GM21529 (cell line): ENCODE results near the gene HIVEP3.

ENCODE experiments used
- ATAC-seq: cut with Tn5 transposase; IDR thresholded peaks from one replicate; pipeline ENCODE4 v1.9.1; 2021; ENCODE audit not compliant: unreplicated experiment

HIVEP3 gene

DNA sequence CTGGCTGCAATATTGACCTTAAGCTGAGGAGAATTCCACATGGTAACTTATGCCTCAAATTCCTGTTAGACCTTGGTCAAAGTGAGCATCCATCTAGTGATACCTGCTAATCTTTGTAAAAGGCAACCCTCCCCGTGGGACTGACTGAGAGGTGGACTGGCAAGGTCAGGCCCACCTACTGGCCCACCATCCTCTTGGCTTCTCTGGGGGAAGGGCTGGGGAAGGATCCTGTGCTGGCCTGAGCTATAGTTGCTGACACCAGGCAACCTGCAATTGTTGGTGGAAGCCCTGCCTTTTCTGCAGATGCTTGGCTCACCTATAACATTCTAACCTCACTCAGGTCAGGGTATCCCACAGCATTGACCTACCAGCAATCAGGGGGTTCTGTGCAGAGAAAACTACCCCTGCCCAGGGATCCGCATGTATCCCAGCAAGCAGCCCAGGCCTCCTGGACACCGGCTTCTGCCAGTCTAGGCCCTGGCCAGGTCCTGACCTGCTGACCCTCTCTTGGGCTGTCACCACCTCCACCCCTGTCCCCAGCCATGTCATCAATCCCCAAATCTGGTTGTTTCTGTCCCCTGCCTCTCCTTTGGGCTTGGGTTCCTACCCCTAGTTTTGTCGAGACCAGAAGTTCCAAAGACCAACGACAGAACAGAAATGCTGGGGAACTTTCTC lies 326.1 kb downstream of the HIVEP3 start:
- no peak for ATAC-seq

DNA sequence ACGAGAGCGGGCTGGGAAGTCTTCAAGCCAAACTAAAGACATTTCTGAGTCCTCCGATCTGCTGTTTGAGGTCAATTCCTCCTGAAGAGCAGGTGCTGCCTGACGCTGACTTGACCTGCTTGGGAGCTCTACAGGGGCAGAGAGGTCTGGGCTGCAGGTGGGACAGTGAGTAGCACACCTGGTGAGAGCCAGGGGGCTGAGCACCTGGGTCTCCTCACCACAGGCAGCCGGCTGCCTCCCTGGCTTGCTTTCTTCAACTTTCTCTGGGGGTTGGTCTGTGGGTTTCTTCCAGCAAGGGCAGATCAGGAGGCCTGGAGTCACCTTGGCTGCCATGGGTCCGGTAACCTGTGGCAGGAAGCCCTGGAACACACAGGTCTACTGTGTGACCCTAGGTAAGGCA lies 326.8 kb downstream of the HIVEP3 start:
- ATAC-seq, result no peak

DNA sequence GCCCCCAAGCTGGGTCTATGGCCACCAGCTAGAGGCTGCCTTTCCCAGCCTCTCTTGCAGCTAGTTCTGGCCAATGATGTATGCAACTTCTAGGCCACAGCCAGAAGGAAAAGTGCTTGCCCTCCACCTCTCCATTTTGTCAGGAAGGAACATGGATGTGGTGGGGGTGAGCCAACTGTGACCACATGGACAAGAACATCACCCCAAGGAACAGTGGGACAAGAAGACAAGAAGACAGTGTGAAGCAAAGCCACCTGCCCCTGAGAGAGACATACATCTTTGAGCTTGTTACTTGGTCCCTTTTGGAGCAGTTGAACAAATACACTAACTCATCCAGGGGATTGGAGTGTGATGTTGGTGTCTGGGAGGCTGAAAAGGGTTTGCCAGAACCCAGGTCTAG lies 328.4 kb downstream of the HIVEP3 start:
- no peak for ATAC-seq

DNA sequence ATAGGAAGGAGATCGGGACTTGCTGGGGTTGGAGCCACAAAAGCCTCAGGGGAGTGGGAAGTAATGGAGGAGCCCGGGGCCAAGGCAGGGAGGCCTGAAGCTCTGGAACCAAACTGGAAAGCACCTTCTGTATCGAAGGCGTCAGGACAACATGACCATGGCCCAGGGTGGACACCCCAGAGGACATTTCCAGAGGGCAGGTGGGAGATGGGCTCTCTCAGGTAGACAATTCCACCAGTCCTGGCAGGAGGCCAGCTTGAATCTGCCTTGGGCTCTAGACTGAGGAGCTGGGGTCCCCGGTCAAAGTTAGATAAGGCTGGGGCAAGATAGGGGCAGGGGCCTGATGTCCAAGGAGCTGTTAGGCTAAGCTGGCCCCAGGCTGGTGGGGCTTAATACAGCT lies 329.3 kb downstream of the HIVEP3 start:
- ATAC-seq, result no peak

DNA sequence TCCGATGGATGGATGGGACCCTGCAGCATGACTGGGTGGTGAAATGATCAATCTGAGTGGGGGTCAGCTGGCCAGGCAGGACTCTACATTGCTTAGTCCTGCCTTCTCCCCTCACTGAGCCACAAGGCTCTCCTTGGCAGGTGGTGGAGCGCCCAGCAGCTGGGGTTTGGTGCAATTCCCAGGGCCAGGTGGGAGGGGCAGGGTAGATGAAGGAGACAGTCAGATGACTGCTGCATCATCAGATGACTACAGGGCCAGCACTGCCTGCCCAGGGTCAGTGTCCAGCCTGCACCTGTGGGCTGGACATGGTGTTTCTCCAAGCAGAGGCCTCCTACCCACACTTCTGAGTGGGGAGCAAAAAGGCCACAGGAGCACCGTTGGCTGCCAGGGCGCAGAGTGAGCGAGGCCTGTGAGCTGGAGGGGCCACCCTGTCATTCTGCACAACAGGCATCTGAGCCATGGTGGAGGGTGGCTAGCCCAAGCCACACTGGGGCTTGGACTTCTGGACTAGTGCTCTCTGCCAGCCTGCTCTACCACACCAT lies 330.3 kb downstream of the HIVEP3 start:
- no peak for ATAC-seq

DNA sequence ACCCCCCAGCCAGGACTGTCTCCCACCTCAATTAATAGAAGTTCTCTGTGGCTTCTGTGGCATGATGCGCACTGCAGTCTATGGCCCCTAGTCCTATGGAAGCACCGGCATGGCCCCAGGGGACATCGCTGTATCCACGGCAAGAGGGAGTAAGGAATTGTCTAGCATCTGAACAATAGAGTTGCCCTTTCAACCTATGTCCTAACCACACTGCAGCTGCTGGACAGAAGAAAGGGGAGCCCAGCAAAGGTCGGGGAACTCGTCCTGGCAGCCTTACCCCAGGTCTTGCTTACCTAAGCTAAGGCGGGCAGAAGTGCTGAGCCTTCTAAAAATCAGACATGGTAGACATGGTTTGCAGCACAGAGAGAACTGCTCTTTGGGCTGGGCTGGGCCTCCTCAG lies 330.9 kb downstream of the HIVEP3 start:
- no peak for ATAC-seq

DNA sequence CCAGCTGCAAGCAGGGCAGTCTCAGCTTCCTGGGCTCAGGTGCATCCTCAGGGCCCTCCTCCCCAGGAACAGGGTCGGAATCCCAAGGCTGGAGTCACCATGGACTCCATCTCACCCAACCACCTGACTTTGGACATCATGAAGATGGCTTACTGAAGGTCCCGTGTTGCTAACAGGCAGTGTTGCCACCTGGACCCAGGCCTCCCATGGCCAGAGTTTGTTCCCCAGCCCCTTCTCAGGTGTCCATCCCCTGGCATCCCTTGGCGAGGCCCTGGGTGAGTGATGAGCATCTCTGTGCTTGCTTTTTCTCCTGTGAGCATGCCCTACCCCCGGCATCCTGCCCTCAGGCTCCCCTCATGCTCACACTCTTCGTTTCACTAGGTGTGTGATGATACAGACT lies 332.5 kb downstream of the HIVEP3 start:
- ATAC-seq, result no peak

DNA sequence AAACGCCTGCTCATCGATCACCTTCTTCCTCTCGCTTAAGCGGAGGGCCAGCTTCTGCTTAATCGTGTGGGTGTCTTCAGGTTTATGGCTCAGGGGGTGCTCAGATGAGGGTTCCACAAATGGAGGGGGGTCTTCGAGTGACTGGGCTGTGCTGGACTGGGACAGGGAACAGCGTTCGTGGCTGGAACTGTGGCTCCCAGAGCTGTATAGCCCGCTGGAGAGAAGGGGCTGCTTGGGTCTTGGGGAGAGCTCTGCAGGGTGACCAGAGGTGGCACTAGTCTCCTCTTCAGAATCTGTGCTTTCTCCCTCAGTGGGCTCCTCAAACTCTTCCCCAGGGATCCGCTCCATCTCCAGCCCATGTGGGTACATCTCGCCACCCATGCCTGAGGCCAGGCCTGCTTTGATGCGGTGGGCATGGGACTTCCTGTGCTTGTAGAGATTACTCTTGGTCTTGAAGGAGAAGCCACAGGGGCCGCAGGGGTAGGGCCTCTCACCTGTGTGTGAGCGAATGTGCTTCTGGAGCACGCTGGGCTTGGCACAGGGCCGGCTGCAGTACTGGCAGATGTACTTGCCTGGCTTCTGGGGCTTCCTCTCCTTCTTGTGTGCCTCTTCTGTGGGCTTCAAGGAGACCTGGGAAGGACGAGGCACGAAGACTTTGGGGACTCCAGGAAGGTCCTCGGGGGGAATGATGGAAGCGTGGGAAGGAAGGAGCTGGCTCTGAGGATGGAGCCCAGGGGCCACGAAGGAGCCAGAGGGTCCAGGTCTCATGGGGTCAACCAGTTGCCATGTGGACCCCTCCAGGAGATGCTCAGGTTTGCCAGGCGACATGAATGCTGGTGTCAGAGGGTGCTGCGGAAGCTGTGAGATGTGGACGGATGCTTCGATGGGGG lies 334.8 kb downstream of the HIVEP3 start:
- no peak for ATAC-seq

DNA sequence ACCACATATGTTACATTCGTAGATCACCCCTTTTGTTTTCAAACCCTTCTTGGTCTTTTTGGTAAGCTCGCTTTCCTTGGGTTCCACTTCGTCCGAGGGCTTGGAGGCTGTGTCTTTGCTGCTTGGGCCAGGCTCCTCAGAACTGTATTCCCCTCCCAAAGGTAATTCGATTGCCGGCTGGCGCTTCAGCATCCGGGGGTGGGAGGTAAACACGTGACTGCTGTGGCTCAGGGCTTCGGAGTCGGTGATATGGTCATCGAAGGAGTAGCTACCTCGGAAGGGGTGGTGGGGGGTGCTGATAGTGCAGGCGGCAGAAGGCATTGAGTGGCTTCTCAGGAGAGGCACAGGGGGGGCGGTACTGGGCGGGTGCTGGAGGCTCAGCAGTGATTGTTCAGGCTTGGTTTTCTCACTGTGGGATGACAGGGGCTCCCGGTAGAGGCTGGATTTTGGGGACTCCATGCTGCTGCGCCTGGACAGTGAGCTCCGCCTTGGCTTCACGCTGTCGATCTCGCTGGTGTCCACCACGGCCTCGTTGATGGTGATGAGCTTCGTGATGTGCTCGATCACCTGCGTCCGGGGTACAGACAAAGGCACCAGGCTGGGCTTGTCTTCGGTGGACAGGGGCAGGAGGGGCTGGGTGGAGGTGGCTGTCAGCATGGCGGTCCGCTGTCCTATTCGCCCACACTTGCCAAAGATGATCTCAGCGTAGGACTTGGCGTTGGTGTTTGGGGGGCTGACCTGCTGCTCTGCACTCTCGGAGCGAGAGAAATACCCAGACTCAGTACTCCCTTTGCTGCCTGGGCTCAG lies 335.7 kb downstream of the HIVEP3 start:
- ATAC-seq, result no peak

DNA sequence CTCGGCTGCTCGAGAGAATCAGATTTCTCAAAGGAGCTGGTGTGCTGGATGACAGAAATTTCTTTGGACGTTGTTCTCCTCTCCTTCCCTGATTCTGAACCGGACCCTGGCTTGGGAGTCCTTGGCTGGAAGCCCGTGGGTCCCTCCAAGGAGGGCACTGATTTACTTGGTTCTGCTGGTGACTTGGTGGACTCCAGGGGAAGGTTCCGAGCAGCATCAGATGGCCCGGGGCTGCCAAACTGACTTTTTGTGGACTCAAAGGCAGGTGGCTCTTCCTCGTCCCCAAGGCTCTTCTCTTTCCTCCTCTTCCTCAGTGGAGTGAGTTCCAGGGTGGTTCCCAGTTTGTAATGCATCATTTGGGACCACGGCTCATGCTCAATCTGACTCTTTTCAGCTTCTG lies 336.4 kb downstream of the HIVEP3 start:
- no peak for ATAC-seq

DNA sequence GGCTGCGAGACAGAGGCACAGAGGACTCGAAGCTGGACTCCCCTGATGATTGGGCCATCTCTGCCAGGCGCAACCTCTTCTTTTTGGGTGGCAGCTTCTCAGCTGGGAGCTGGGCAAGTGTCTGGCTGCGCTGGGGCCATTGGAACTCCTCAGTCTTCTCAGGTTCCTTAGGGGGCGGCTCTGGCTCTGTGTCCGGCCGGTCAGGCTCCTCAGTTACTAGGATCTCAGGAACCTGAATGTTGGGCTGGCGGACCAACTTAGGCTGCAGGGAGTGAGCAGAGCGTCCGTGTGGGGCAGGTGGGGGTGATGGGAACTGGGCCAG lies 336.8 kb downstream of the HIVEP3 start:
- no peak for ATAC-seq

DNA sequence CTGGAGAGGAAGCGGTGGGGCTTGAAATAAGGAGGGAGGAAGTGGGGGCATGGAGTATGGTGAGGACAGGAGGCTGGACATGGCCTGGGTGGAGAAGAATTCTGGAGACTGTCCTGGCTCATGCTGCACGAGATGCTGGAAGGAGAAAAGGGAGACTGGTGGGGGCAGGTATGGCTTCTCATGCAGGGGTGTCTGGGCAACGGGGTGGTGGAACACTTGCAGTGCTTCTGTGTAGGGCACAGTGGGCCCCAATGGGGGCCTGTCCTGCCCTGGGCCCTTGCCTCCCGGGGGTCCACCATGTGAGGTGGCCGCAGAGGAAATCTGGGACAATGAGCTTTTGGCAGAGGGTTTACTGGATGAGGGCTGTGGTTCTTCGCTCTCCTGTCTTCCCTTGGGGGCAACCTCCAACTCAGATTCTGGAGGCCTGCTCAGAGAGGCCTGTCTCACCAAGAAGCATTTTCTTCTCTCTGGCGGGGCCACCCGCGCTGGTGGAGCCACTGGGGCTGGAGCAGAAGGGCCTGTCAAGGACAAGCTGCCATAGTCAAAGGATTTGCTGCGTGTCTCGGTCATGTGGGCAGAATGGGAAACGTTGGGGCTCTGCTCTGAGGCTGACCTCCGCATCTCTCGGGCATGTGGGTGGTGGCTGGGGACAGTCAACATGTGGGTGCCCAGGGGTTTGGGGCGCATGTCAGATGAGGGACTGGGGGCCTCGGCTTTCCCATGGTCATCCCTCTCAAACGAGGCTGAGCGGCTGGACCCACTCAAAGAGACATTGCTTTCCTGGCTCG lies 337.3 kb downstream of the HIVEP3 start:
- no peak for ATAC-seq

DNA sequence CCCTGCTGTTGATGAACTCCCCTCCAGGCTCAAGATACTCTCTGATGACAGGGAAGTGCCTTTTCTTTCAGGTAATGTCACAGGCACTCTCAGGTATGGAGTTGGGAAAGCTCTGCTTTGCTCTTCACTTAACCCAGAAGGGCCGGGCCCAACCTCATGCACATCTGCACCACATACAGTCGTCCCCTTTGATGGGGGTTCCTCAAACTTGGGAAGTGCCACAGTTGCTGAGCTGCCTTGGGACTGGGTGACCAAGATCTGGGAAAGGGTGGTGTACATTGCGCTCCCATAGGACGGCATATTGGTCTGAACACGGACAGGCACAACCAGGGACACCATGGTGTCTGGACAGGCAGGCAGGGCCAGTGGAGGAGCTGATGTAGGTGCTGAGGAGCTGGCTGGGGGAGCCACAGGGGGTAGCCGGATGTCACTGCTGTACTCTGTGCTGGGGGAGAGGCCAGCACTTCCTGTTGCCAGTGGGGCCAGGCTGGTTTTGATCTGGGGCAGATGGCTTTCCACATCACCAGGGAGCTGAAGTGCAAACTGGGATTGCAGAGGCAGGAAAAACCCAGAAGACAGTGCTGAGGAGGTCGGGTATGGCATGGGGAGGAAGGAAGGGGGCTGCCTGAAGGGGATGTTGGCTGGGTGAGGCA lies 338.1 kb downstream of the HIVEP3 start:
- ATAC-seq, result no peak

DNA sequence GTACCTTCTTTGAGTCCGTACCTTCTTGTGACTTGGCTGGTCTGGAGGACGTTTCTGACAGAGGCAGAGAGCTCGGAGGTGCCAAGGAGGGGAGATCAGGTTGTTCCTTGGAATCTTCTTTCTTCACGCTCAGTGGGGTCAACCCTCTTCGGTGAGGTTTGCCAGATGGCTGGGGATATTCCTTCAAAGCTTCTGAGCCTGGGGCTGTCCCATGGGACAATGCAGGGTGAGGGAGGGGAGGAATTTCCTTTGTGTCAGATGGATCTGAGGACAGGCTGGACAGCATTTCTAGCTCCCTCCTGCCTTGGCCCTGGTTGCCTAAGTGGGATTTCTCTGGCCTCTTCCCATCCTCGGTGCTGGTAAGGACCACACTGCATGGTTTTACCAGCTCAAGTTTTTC lies 338.7 kb downstream of the HIVEP3 start:
- ATAC-seq, result no peak

DNA sequence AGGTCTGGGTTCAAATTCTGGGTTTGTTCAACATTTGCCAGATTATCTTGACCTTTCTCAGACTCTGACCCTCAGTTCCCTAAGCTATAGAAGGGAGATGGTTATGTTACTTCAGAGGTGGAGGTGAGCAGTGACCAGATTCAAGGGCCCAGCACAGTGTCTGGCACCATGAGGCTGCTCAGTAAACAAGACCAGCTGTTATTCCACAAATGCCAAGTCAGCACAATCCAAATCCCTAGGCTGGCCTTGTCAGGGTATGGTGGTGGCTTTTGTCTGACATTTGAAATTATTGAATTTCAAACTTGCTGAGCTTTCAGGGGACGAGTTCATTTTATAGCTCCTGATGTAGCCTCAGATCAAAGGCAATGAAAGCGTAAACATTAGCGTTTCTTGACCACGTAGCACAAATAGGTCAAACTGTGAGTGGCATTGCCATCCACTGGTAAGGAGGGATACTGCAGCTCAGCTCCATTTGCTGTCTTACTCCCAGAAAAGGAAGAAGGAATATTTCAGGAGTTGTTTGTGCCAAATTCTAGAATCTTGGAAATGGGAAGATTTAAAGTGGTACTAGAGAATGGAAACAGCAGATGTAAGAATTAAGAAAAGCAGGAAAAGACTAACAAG lies 339.9 kb downstream of the HIVEP3 start:
- ATAC-seq, result no peak

DNA sequence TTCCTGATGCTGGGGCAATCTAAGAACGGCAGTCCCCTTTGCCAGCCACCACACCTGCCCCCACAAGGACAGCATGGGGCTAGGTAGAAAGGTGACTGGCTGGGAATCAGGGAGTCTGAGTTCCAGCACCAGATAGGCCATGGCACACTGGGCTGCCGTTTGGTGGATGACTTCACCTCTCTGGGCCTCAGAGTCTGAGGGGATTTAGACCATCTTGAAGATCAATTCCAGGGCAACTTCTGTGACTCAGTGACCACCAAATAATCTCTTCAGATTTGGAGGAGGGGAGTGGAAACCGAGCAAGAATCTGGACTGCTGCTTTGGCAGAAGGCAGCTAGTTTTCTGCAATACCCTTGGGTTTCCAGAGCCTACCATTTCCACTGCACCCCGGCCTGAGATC lies 342.1 kb downstream of the HIVEP3 start:
- ATAC-seq, result no peak

DNA sequence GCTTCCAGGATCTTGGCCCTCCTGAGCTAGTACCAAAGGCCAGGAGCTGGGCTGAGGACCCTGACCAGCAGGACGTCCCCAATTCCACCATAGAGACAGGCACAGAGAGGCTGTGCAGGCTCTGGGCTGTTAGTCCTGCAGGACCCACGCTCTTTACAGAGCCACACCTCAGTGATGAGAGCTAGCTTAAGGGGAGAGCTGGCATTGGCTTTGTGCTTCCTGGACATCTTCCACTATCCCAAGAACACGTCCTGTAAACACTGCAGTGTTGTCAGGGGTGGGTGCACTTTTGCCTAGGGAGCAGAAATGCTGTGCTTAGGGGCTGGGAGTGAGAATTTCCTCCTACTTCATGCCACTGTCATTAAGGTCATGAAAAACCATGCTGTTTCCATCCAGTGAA lies 342.5 kb downstream of the HIVEP3 start:
- no peak for ATAC-seq

DNA sequence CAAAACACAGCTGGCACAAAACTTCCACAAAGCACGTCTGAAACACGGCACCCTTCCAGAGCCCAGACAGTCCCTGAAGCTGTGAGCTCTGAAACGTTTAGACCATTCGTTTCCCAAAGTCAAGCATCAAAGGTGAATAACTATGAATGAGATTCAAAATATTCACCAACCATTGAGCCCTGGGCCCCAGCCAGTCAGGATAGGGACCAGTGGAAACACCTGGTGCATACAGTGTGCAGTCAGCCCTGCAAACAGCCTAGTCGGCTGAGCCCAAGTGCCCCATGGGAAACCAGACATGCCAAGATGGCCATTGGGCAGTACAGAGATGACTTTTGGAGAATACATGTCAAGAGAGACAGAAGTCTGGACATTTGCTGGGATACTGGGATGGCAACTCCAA lies 343.9 kb downstream of the HIVEP3 start:
- no peak for ATAC-seq

DNA sequence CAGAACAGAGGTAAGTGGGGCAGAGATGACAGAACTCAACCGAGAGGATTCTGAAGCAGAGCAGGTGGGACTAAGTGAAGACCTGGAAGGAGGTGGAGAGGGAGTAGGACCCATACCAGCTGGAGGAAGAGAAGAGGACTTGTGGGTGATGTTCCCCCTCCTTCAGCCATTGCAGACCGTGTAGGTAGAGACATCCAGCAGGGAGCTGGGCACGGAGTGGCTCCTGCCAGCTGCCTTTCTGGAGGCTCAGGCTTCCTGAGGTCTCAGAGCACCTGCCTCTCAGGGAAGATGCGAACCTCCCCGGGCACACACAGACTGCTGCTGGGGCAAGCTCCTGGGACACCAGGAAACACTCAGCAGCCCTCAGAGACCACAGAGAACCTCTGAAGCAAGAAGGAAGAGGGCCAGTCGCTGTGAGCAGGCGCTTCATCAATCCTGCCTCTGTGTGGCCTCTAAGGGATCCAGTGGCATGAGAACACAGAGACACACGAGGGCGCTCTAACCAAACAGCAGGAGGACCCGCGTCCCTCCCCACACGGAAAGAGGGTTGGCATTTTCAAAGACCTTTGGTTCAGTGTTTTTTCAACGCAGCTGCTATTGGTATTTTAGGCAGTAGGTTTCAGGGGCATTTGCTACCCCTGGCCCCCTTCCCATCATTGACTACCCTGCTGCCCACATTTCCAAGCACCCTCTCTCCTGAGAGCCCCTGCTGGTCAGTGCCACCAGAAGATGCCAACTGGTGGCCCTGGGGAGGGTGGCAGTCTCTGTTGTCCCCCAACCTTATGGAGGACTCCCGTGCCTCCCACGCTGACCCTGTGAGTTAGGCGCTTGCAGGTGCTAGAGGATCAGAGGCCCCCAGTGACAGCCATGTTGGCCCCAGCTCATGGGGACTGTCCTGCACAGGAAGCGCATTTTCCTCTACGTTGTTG lies 344.7 kb downstream of the HIVEP3 start:
- peak; percentile 71 for ATAC-seq
